Activated CD4-positive, alpha-beta T cell treated with anti-CD3 and anti-CD28 coated beads for 1 hour (primary cell): ENCODE data around the gene NDUFS5.
"Not testable (repeated sequence)": the region's sequence is repeated elsewhere in the genome, so short reads cannot be mapped to it uniquely, and the experiment has no call there.

Source experiments
- DNase-seq: peaks from one replicate; pipeline ENCODE4 v3.0.0-alpha.2; 2020

The NDUFS5 gene

DNA sequence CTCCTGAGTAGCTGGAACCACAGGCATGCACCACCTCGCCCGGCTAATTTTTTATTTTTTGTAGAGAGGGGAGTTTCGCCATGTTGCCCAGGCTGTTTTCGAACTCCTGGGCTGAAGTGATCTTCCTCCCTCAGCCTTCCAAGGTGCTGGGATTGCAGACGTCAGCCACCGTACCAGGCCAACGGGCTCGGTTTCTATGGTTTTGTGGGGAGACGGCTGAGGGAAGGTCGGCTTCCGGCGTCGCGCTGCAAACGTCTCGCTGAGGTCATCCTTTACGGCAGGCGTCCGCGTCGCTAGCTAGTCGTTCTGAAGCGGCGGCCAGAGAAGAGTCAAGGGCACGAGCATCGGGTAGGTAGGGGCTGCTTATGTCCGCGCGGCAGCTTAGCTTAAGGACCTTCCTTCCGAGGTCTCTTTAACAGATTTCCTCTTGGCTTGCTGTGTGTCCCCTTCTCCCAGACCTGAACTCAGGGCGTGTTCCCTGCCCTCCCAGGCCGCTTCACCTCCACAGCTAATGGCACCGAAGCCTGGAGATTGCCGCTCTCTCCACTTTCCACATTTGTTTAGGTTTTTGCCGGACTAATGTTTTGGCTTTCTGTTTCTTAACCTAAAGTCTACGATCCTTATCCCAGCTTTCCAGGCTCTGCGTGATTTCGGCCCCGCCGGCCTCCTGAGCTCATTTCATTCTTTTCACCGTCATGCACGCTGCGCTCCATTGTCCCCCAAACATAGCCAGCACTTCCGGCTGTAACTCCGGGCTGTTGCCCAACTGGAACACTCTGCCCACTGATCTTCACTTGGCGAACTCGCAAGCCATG lies at the start of gene NDUFS5:
NDUFS5 (plus strand) TSS at position 300 of the 815 bp plus-strand sequence. CDS start 2,375 bp downstream, outside the sequence.
- peak; percentile 68 for DNase-seq

GRCh38 chr1:38977399-38978244 lies 48.5 kb upstream of the NDUFS5 start:
- DNase-seq = peak; percentile 18

DNA sequence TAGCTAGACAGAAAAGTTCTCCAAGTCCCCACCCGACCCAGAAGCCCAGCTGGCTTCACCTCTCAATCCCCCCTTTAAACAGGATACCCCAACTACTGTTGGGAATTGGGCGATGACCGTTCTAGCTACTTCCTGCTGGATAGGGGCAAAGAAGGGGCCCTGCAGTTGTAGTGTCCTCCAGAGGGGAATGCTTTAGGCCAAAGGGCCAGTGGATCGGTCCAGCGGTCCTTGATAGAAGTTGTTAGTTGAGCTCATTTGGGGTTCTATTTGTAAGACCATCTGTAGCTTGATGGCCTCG lies 48.0 kb upstream of the NDUFS5 start:
- DNase-seq = not testable (repeated sequence)

GRCh38 chr1:38979380-38979779 lies 46.8 kb upstream of the NDUFS5 start:
- not testable (repeated sequence) for DNase-seq

DNA sequence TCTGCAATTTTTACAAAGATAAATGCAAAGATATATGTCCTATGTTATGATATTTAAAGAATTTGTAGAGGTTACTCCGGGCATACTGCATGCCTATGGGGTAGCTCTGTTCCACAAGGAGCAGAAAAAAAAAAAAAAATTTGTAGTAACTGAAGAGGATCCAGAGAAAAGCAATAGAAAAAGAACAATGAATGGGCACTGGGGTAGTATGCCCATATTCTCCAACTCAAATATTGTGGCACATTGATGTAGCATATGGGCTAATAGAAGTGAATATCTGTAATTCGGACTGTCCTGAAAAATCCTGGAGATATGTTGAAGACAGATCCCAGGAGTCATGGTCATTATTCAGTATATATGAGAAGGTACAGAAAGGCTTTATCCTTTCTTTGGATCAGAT lies 36.2 kb upstream of the NDUFS5 start:
- no peak for DNase-seq

DNA sequence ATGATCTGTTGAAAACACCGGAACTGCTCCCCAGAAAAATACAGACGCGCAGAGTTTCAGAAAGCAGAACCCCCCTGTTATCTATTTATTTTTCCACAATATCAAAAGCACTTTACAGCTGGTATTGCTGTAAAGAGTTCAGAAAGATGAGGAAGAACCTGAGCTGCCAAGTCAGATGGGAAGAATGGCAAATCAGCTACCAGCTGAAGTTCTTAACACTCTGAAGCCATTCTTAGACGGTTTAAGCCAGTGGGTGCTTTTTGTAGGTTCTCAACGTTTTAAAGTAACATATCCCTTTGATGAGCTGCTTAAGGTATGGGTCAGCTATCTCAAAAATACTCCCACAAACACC lies 35.8 kb upstream of the NDUFS5 start:
- DNase-seq = no peak

- peak; percentile 90 for DNase-seq
Measured at GRCh38 chr1:38990738-38991637, 35.2 kb upstream of the NDUFS5 start, which contains the start of gene AKIRIN1. Gene AKIRIN1 (plus strand): TSS chr1:38991276. CDS start chr1:38991381, 105 bp downstream.

GRCh38 chr1:38991638-38992411 lies 34.3 kb upstream of the NDUFS5 start:
- DNase-seq = no peak

GRCh38 chr1:38992412-38993111 lies 33.6 kb upstream of the NDUFS5 start:
- DNase-seq = no peak

GRCh38 chr1:38994196-38994595 lies 32.0 kb upstream of the NDUFS5 start:
- DNase-seq = no peak

DNA sequence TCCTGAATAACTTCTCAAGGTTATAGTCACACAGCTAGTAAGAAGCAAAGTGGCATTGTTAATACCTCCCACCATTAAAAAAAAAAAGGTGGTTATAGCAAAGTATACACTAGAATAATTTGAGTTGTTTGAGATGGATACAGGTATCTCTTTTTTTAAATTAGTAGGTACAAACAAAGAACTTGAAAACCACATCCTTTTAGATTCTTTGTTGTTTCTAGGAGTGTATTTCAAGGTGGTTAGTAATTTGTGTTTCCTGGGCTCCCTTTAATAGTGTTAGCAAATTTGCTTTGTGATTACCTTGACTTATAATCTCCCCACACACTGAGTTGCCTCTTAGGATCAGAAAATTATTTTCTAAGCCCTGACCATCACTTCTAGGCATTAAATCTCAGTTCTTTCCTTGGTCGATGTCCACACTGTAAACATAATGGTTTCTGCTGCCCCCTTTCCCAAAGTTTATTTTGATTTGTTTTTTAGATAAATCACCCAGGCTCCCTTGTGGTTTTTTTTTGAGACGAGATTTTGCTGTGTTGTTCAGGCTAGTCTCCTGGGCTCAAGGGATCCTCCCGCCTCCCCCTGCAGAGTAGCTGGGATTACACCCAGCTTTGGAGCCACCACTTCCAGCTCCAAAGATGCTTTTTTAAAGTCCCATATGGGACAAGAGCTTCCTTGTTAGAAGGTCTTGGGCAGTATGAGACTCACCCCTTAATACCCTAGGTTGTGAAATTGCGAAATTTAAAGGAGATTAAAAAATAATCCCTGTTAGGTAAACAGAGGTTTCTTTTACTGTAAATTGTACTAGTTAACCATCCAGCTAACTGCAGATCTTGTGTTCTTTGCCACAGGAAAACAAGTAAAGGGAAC lies 28.9 kb upstream of the NDUFS5 start:
- DNase-seq = no peak

GRCh38 chr1:38997901-38998190 lies 28.3 kb upstream of the NDUFS5 start:
- no peak for DNase-seq

DNA sequence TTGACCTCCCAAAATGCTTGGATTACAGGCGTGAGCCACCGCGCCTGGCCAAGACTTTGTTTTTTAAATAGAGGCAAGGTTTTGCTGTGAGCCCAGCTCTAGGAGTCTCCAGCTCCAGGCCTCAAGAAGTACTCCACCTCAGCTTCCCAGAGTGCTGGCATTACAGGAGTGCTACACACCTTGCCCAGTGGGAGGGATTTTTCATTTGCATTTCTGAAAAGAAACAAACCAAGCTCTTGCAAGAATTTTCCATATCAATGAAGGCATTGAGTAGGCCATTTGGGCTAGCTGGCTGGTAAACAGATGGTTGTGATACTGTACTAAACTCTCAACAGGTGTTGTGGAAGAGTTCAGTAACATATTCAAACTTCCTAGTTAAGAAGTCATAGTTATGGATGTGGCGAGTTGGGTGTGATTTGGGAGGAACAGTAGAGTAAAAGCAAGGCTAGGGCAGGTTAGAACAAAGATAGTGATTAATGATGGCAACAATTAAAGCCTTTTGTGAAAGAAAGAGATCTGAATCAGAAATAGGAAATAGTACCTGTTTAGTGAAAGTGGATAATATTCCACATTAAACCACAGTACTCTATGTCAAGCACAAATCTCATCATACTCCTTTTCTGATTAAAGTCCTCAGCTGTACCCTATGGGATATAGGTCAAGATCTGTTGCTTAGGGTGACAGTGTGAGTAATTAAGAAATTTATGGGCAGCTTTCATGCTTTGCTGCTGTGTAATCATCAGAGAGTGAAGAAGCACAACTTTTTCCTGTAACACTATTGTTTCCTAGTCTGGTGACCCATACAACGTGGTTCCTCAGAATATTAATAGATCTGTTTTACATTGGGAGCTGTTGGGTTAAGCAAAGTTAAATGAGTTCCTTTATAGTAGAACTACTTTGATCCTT lies 24.4 kb upstream of the NDUFS5 start:
- no peak for DNase-seq

DNA sequence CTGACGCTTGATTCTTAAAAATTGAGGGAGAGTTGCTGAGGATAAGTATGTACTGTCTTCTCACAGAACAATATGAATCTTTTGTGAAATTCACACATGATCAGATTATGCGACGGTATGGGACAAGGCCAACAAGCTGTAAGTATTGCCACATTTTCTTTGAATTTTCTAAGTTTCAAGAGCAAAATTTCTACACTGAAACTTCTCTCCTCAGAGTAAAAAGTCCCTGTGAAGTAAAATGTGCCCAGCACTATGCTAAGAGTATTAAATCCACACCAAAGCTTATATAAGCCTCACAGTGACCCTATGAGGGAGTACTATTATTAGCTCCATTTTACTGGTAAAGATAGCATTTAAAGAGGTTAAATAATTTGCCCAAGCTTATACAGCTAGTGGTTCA lies 22.9 kb upstream of the NDUFS5 start:
- no peak for DNase-seq

DNA sequence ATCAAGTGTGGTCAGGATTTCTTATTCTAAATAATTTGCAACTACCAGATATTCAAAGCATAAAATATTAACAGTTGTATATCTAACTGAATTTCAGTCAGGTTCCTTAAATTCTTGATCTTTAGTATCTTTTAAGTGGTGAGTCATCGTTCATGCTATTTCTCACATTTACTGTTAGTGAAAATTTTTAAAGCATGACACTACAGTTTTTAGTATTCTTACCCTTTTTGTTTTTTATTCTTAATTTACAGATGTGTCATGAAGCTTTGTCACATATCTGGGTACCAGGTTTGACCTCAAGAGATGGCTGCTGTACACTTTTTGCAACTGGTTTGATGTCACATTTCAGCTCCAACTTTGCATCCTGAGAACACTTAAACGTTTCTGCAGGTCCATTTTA lies 22.4 kb upstream of the NDUFS5 start:
- no peak for DNase-seq

- DNase-seq = no peak
Measured at GRCh38 chr1:39006287-39006686, 19.9 kb upstream of the NDUFS5 start.

- no peak for DNase-seq
Measured at GRCh38 chr1:39006726-39007645, 19.2 kb upstream of the NDUFS5 start.

- not testable (repeated sequence) for DNase-seq
Measured at GRCh38 chr1:39014956-39015355, 11.2 kb upstream of the NDUFS5 start.
